Ovary (tissue), 1 donor: ENCODE results near the gene ADAR.

ENCODE experiments used
- EP300 ChIP-seq: sonication (generic); formaldehyde crosslinking; IDR thresholded peaks from one replicate; pipeline ENCODE4 v1.6.1; 2017; ENCODE audit warnings: antibody characterized with exemption
- POLR2A ChIP-seq: fragments of 450-650 bp; IDR thresholded peaks from one replicate; pipeline ENCODE4 v1.6.1; 2017; ENCODE audit warnings: antibody characterized with exemption, mild to moderate bottlenecking, moderate library complexity

DNA sequence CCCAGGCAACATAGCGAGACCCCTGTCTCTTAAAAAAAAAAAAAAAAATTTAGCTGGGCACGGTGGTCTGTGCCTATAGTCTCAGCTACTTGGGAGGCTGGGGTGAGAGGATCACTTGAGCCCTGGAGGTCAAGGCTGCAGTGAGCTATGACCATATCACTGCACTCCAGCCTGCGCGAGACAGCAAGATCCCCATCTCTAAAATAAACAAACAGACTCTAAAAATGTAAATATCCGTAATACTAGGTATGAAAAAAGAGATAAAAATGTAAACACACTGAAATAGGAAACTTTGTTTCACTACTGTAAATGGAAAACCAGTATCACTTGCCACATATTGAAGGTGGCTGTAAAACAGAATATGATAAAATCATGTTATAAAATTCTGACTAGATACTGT is 17.2 kb downstream of the ADAR start:
- TF ChIP-seq POLR2A (no peak), EP300 (no peak)
